GM21390 (cell line): ENCODE results near the gene SPTSSA.
"Not testable (repeated sequence)": the region's sequence is repeated elsewhere in the genome, so short reads cannot be mapped to it uniquely, and the experiment has no call there.

Source experiments
- ATAC-seq: cut with Tn5 transposase; IDR thresholded peaks from one replicate; pipeline ENCODE4 v1.9.1; 2021; ENCODE audit not compliant: unreplicated experiment

Gene SPTSSA, protein sequence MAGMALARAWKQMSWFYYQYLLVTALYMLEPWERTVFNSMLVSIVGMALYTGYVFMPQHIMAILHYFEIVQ

DNA sequence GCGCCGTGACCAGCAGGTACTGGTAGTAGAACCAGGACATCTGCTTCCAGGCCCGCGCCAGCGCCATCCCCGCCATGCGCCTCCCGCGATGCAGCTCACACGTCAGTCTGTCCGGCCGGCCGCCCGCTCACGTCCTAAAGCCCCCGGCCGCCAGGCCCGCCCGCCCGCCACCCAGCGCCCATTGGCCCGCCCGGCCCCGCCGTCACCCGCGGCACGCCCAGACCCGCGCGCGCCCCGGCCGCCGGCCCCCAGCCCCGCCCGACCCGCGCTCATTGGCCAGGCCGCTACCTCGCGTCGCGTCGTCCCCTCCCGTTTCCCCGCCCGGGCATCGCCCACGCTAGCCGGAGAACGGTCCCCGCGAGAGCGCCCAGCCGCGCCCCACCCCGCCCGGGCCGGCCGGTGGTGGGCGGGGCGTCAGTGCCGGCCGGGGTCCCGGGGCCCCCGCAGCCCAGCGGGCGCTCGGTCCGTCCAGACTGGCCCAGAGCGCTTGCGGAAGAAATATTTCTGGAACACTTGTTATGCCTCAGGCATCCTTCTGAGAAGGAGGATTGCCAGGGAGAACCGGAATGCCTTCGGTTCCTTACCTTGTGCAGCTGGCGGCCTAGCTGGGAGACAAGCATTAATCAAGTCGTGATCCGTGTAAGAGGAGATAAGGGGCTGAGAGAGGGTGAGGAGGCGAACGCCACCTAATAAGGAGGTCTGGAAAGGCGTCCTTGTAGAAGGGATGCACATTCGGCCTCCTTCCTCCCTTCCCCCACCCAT is at the start of gene SPTSSA:
Gene SPTSSA, minus strand, starts transcription at position 109 of the 762 bp plus-strand sequence. Its CDS starts 33 bp downstream, at position 76.
- ATAC-seq, result peak; percentile 90

DNA sequence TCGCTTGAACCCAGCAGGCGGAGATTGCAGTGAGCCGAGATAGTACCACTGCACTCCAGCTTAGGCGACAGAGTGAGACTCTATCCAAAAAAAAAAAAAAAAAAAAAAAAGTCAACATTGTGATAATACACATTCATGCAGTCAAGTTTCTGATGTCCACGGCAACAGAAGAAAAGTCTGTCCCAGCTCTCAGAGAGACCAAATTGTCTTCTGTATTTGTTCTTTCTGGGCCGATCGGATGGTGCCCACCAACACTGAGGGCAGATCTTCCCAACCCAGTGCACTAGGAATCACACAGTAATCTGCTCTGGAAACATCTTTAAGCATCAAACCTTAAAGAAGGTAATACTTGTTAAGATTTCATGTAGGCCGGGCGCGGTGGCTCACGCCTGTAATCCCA is 45.8 kb upstream of the SPTSSA start:
- ATAC-seq, result no peak

DNA sequence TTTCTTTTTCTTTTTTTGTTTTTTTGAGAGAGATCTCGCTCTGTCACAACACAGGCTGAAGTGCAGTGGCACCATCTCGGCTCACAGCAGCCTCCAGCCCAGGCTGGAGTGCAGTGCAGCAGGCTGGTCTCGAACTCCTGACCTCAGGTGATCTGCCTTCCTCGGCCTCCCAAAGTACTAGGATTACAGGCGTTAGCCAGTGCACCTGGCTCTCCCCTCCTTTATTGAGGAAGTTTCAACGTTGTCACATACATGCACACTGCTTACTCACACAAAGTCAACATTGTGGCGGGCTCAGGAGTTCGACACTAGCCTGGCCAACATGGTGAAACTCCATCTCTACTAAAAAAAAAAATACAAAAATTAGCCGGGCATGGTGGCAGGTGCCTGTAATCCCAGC is 45.4 kb upstream of the SPTSSA start:
- no peak for ATAC-seq

GRCh38 chr14:34505124-34505491 is 43.1 kb upstream of the SPTSSA start:
- not testable (repeated sequence) for ATAC-seq

- ATAC-seq, result not testable (repeated sequence)
These were observed 42.0 kb upstream of the SPTSSA start for GRCh38 chr14:34504027-34504426.

- no peak for ATAC-seq
These were observed 40.6 kb upstream of the SPTSSA start for GRCh38 chr14:34502545-34503225.

GRCh38 chr14:34502001-34502400 is 40.0 kb upstream of the SPTSSA start:
- no peak for ATAC-seq

- no peak for ATAC-seq
These were observed 39.1 kb upstream of the SPTSSA start for GRCh38 chr14:34501004-34501580.

- no peak for ATAC-seq
These were observed 36.8 kb upstream of the SPTSSA start for GRCh38 chr14:34498684-34499412.

DNA sequence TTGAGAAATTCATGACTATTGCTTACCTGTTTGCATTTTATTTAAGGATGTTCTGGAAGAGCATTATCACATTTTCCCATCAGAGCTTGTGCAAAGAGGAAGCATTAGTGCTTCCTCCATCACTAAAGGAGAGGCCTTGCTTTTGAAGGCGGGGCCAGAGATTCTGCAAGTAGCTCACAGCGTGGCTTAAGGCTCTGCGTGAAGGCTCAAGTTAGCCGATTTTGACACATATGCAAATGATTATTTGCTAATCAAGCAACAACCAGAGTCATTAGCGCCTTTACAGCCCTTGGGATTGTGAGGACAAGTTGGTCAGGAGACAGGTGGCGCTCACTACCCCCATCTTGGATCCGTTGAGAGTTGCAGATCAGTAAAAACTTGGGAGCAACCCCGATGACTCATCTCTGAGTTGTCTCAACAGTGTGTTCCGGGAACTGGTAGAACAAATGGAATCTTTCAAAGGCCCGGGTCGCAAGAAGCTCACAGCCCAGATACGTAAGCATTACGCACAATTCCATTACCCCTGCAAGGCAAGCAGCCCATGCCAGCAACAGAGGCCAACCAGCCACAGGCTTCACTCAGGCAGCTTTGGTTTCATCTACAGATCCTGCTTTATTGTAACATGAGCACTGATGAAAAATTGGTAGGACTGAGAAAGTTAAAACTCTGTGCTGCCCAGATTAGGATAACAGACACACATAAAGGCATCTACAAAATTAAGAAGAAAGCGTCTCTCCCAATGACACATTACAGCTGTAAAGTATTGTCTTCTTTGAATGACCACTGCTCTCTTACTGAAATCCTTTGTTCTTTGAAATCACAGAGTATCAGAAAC is 34.9 kb upstream of the SPTSSA start:
- ATAC-seq, result no peak

DNA sequence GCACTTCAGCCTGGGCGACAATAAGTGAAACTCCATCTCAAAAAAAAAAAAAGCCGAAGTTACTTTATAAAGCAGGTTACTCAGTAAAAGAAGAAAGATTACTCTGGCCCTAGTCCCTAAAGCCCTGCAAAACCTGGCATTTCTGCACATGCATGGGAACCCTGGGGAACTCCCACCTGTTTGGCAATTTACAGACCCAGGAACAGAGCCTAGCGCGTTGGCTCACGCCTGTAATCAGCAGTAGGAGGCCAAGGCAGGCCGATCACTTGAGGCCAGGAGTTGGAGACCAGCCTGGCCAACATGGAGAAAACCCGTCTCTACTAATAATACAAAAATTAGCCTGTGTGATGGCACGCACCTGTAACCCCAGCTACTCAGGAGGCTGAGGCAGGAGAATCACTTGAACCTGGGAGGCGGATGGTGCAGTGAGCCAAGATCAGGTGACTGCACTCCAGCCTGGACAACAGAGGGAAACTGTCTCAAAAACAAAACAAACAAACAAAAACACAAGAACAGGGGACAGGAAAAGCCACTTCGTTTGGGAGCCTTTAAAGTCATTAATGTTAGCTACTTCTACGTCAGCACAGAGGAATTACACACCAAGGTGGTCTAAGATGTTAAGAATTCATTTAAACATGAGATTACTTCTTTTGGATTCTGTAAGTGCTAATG is 34.1 kb upstream of the SPTSSA start:
- no peak for ATAC-seq

GRCh38 chr14:34489324-34489723 is 27.3 kb upstream of the SPTSSA start:
- no peak for ATAC-seq

DNA sequence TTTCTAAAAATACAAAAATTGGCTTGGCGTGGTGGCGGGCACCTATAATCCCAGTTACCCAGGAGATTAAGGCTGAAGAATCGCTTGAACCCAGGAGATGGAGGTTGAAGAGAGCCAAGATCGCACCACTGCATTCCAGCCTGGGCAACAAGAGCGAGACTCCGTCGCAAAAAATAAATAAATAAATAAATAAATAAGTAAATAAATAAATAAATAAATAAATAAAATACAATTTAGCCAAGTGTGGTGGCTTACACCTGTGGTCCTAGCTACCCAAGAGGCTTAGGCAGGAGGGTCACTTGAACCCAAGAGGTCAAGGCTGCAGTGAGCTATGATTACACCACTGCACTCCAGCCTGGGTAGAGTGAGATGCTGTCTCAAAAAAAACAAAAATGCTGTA is 26.5 kb upstream of the SPTSSA start:
- ATAC-seq, result no peak

- ATAC-seq, result no peak
These were observed 22.7 kb upstream of the SPTSSA start for GRCh38 chr14:34484726-34485125.

DNA sequence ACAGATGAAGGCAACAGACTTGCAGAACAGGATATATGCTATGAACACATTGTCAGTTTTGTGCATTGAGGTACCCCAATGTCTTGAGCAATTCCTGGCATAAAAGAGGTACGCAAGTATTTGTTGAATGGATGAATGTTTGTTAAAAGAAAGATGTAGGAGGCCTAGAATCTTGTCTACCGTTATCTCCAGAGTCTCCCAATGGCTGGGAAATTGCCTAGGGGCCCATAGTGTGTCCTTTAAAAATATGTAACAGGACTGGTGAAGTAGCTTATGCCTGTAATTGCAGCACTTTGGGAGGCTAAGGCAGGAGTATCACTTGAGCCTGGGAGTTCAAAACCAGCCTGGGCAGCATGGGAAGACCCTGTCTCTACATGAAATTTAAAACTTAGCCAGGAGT is 20.4 kb upstream of the SPTSSA start:
- no peak for ATAC-seq

- no peak for ATAC-seq
These were observed 17.7 kb upstream of the SPTSSA start for GRCh38 chr14:34479694-34480093.

GRCh38 chr14:34478261-34478660 is 16.2 kb upstream of the SPTSSA start:
- ATAC-seq, result no peak

DNA sequence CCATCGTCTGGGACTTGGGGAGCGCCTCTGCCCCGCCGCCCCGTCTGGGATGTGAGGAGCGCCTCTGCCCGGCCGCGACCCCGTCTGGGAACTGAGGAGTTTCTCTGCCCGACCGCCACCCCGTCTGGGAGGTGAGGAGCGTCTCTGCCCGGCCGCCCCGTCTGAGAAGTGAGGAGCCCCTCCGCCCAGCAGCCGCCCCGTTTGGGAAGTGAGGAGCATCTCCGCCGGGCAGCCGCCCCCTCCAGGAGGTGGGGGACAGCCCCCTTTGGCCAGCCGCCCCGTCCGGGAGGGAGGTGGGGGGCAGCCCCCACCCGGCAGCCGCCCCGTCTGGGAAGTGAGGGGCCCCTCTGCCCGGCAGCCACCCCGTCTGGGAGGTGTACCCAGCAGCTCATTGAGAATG is 14.0 kb upstream of the SPTSSA start:
- not testable (repeated sequence) for ATAC-seq

- ATAC-seq, result no peak
These were observed 13.1 kb upstream of the SPTSSA start for GRCh38 chr14:34475163-34475562.

- no peak for ATAC-seq
These were observed 12.2 kb upstream of the SPTSSA start for GRCh38 chr14:34474187-34474679.
